B cell (primary cell): Measurements from ENCODE around the gene ATP11A. TPM values are rescaled to one million over a fixed set of nuclear protein-coding genes. Genes with fewer than 3 reads are reported as not detected.

Experiments used
- ATAC-seq: fragments of 200-7000 bp; cut with Tn5 transposase; one replicate; pipeline ENCODE4 v1.10.0; 2021; ENCODE audit warnings: low read depth, mild to moderate bottlenecking, moderate number of reproducible peaks, moderate library complexity
- CTCF ChIA-PET: fragments of 350-600 bp; sonication (Branson Sonifier 250); formaldehyde crosslinking; loops from one replicate; lab custom pipeline; 2021; ENCODE audit warnings: antibody characterized with exemption, inconsistent platforms; lab: Charles Lee
- POLR2A ChIA-PET: fragments of 350-600 bp; sonication (Branson Sonifier 250); formaldehyde crosslinking; loops from one replicate; lab custom pipeline; 2021; ENCODE audit warnings: antibody characterized with exemption; lab: Charles Lee
- DNase-seq: peaks from one replicate; pipeline ENCODE4 v3.0.0; 2013
- H2AFZ ChIP-seq: 2 replicates; pipeline ENCODE4 v1.6.1; 2012; ENCODE audit warnings: mild to moderate bottlenecking, low read depth, low read length; ENCODE audit not compliant: insufficient read depth, poor library complexity, severe bottlenecking
- H3K27ac ChIP-seq, 2 donors: 1 replicate in 1 of 2; 2 replicates in 1 of 2; pipeline ENCODE4 v1.5.1; 2012 to 2013; ENCODE audit warnings: low read length in 2 of 2, mild to moderate bottlenecking in 2 of 2, moderate library complexity in 1 of 2
- H3K27me3 ChIP-seq, 4 experiments: fragments of 200-600 bp in 1 of 4; sonication (generic) in 1 of 4; replicated peaks in 1 of 4; 1 replicate in 2 of 4; 2 replicates in 2 of 4; pipeline versions ENCODE4 v1.6.1 to v1.7.0; 2013 to 2016; ENCODE audit warnings: low read length in 3 of 4, mild to moderate bottlenecking in 2 of 4, mixed read lengths in 1 of 4, moderate library complexity in 1 of 4; ENCODE audit not compliant: insufficient read depth in 4 of 4, control insufficient read depth in 3 of 4; ENCODE audit errors: control extremely low read depth in 1 of 4
- H3K36me3 ChIP-seq, 2 experiments: replicated peaks in 1 of 2; 1 replicate in 1 of 2; 2 replicates in 1 of 2; pipeline versions ENCODE4 v1.6.1 to v1.7.1; 2013; ENCODE audit warnings: low read length in 1 of 2; ENCODE audit not compliant: insufficient read depth in 2 of 2, control insufficient read depth in 1 of 2; ENCODE audit errors: control extremely low read depth in 1 of 2, extremely low read depth in 1 of 2
- H3K4me1 ChIP-seq, 2 donors: fragments of 200-600 bp in 1 of 2; sonication (generic) in 1 of 2; 1 replicate in 1 of 2; 2 replicates in 1 of 2; pipeline versions ENCODE4 v1.5.1 to v1.6.1; 2013 to 2017; ENCODE audit warnings: low read length in 2 of 2; ENCODE audit not compliant: control insufficient read depth in 2 of 2, insufficient read depth in 2 of 2
- H3K4me2 ChIP-seq: replicated peaks from 2 replicates; pipeline ENCODE3; 2012; ENCODE audit warnings: mild to moderate bottlenecking, low read depth, low read length; ENCODE audit not compliant: poor library complexity, severe bottlenecking
- H3K4me3 ChIP-seq, 5 experiments: fragments of 200-600 bp in 1 of 5; sonication (generic) in 1 of 5; 1 replicate in 3 of 5; 2 replicates in 2 of 5; pipeline versions ENCODE4 v1.5.1 to v1.7.0; 2011 to 2016; ENCODE audit warnings: low read length in 4 of 5, mild to moderate bottlenecking in 4 of 5, low read depth in 2 of 5, control low read depth in 1 of 5, moderate library complexity in 1 of 5; ENCODE audit not compliant: insufficient read depth in 1 of 5; ENCODE audit errors: control extremely low read depth in 1 of 5, extremely low read depth in 1 of 5
- H3K79me2 ChIP-seq: fragments of 200-600 bp; sonication (generic); one replicate; pipeline ENCODE4 v1.6.0; 2016; ENCODE audit warnings: low read length; ENCODE audit not compliant: control insufficient read depth, insufficient read depth
- H3K9ac ChIP-seq: fragments of 200-600 bp; sonication (generic); 2 replicates; pipeline ENCODE4 v1.6.1; 2017; ENCODE audit warnings: mild to moderate bottlenecking, low read length, moderate library complexity
- H3K9me3 ChIP-seq, 3 donors: one replicate each; pipeline versions ENCODE4 v1.6.1 to v1.7.1; 2013; ENCODE audit warnings: low read length in 2 of 3; ENCODE audit not compliant: control insufficient read depth in 2 of 3, insufficient read depth in 1 of 3; ENCODE audit errors: control extremely low read depth in 1 of 3
- H4K20me1 ChIP-seq: 2 replicates; pipeline ENCODE4 v1.6.0; 2012; ENCODE audit warnings: mild to moderate bottlenecking, low read length; ENCODE audit not compliant: insufficient read depth, control insufficient read depth, poor library complexity, severe bottlenecking
- H3K27ac Mint-ChIP-seq: one replicate; pipeline ENCODE4 v1.8.0; 2021; ENCODE audit warnings: mixed read lengths
- H3K27me3 Mint-ChIP-seq: one replicate; pipeline ENCODE4 v1.8.0; 2021; ENCODE audit warnings: mixed read lengths
- H3K4me1 Mint-ChIP-seq: one replicate; pipeline ENCODE4 v1.8.0; 2021; ENCODE audit warnings: mixed read lengths
- H3K4me3 Mint-ChIP-seq: one replicate; pipeline ENCODE4 v1.8.0; 2021; ENCODE audit warnings: mixed read lengths
- H3K9me3 Mint-ChIP-seq: one replicate; pipeline ENCODE4 v1.8.0; 2022; ENCODE audit warnings: mixed read lengths; ENCODE audit not compliant: insufficient read depth
- EZH2 ChIP-seq: IDR thresholded peaks from 2 replicates; pipeline ENCODE4 v1.6.1; 2012; ENCODE audit warnings: borderline replicate concordance, low read depth, mild to moderate bottlenecking, moderate library complexity, low read length; ENCODE audit not compliant: insufficient read depth, poor library complexity, severe bottlenecking
- WGBS: methylation state at CpG from one replicate; pipeline ENCODE4 v1.1.5; 2013; ENCODE audit warnings: missing lambda C conversion rate; ENCODE audit not compliant: insufficient coverage; 5-methylcytosine and 5-hydroxymethylcytosine counted together
- intact Hi-C: fragments of 100-400 bp; cut with micrococcal nuclease; formaldehyde crosslinking; loops from one replicate; pipeline ENCODE4 v1.10.0; 2022
- polyA plus RNA-seq: library from polyadenylated mRNA; depleted of rRNA; stranded (reverse); fragments of >200 nt; gene quantifications from 2 replicates; pipeline ENCODE4 v1.2.3, GENCODE V29; 2012
- total RNA-seq, 2 donors: library from RNA; stranded (reverse); fragments of 120-200 nt in 1 of 2; gene quantifications; 1 replicate in 1 of 2; 2 replicates in 1 of 2; pipeline versions ENCODE4 v1.2.3 to v1.2.4, GENCODE V29; 2013 to 2022
- TF ChIP-seq, protein P1 (sequence below): fragments of 200-600 bp; IDR thresholded peaks from one replicate; pipeline ENCODE4 v1.8.0; 2022; ENCODE audit warnings: antibody characterized with exemption, mild to moderate bottlenecking

Gene ATP11A
- total and polyA plus RNA-seq, 2 donors (not counting 1 experiment from before 2014, with no cell fraction given), result 36.9 to 60.3 TPM

DNA sequence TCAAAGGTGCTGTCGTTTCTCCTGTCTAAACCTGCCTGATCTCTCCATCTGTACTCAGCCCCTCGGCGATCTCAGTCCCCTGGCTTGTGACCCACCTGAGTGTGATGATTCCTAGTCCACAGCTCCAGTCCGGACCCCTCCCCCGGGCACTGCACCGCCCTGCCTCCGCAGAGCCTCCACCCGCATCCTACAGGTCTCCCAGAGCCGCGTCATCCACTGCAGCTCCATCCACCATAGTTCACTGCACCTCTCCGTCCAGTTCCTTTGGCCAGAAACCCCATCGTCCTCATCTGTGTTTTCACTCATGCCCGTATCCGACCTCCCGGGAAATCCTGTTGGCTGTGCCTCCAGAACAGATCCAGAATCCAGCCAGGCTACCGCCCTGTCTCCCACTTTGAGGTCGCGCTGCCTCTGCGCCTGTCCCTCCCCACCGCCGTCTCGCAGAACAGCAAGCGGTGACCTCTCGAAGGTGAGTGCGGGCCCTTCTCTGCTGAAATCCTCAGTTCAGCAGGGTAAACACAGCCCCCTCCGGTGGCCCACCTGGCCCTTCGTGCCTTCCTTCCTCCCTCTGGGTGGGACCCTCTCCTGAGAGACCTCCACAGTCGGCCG, 227.3 kb downstream of the ATP11A start:
- Histone ChIP-seq H3K27me3 (peaks cover 0 to 3% (median 0%) of the 10 kb centered on the region in 4 experiments), H3K9me3 (no peaks in the 10 kb centered on the region), H3K4me1 (peaks cover 0 to 3% of the 10 kb centered on the region in 2 donors), H3K4me2 (no peak overlapping the region), H2AFZ (no peak overlapping the region), H3K27ac (no peak overlapping the region), H3K9ac (no peak overlapping the region), H3K4me3 (no peak overlapping the region), H3K79me2 (peaks cover 12% of the 10 kb centered on the region), H4K20me1 (no peaks in the 10 kb centered on the region), H3K36me3 (no peaks in the 10 kb centered on the region)
- H3K4me1 Mint-ChIP-seq, result peaks cover 4% of the 10 kb centered on the region
- no peak for DNase-seq
- POLR2A ChIA-PET, result interaction anchor here (0.6 kb wide), 1 partner anchor 8 kb away, joined by 5 read pairs; no protein-coding TSS in a partner anchor
- H3K27me3 Mint-ChIP-seq, result peaks cover 10% of the 10 kb centered on the region
- CTCF ChIA-PET, result no interaction called here
- intact Hi-C loops, result no loop called here
- TF ChIP-seq EZH2, result no peak
- TF ChIP-seq, protein P1, sequence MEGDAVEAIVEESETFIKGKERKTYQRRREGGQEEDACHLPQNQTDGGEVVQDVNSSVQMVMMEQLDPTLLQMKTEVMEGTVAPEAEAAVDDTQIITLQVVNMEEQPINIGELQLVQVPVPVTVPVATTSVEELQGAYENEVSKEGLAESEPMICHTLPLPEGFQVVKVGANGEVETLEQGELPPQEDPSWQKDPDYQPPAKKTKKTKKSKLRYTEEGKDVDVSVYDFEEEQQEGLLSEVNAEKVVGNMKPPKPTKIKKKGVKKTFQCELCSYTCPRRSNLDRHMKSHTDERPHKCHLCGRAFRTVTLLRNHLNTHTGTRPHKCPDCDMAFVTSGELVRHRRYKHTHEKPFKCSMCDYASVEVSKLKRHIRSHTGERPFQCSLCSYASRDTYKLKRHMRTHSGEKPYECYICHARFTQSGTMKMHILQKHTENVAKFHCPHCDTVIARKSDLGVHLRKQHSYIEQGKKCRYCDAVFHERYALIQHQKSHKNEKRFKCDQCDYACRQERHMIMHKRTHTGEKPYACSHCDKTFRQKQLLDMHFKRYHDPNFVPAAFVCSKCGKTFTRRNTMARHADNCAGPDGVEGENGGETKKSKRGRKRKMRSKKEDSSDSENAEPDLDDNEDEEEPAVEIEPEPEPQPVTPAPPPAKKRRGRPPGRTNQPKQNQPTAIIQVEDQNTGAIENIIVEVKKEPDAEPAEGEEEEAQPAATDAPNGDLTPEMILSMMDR, result no peak
- H3K27ac Mint-ChIP-seq, result no peak overlapping the region
- H3K9me3 Mint-ChIP-seq, result no peaks in the 10 kb centered on the region
- WGBS, result 94% methylated on average over 27 of the region's 29 CpGs
- H3K4me3 Mint-ChIP-seq, result no peak overlapping the region
- ATAC-seq, result no peak

DNA sequence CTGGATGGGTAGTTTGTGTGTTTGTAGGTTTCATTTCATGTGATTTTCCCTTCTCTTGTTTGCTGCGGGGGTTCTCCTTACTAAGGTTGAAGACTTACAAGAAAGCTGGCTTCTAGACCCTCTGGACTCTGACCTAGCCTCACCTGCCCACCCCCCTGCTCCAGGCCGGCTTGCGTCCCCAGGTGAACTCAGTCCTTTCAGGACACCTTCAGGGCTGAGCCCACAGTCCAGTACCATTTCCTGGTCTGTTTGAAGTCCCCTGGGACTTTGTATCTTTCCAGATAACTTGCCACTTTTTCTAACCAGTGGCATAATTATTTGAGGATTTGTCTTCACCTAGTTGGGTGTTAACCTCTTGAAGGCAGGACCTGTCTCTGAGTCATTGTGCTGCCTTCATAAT, 227.9 kb downstream of the ATP11A start:
- H3K79me2 ChIP-seq, result peaks cover 11% of the 10 kb centered on the region
- H3K4me2 ChIP-seq, result no peak overlapping the region
- no peak overlapping the region for H2AFZ ChIP-seq
- H3K9me3 ChIP-seq, result no peaks in the 10 kb centered on the region
- Mint-ChIP-seq H3K27ac (no peak overlapping the region), H3K4me1 (peaks cover 4% of the 10 kb centered on the region), H3K4me3 (no peak overlapping the region), H3K9me3 (no peaks in the 10 kb centered on the region), H3K27me3 (peaks cover 10% of the 10 kb centered on the region)
- no peak for ATAC-seq
- no peaks in the 10 kb centered on the region for H3K36me3 ChIP-seq
- H3K27me3 ChIP-seq, result peaks cover 0 to 3% (median 0%) of the 10 kb centered on the region in 4 experiments
- TF ChIP-seq, protein P1, result no peak
- TF ChIP-seq EZH2, result no peak
- DNase-seq, result no peak
- ChIA-PET CTCF (no interaction called here), POLR2A (no interaction called here)
- H3K27ac ChIP-seq, result no peak overlapping the region
- 100% methylated on average over 2 of the region's 3 CpGs for WGBS
- H3K4me3 ChIP-seq, result no peak overlapping the region
- intact Hi-C loops, result no loop called here
- no peak overlapping the region for H3K9ac ChIP-seq
- H4K20me1 ChIP-seq, result no peaks in the 10 kb centered on the region
- peaks cover 0 to 3% of the 10 kb centered on the region in 2 donors for H3K4me1 ChIP-seq
